Pancreas (tissue), 10 donors: Measurements from ENCODE around the gene ADAT3. TPM values are rescaled to one million over a fixed set of nuclear protein-coding genes. Genes with fewer than 3 reads are reported as not detected.
A peak's percentile ranks its signal among the peaks of the same experiment; 100 is the strongest.

Experiments
- ATAC-seq, 4 donors: fragments of 200-7000 bp; cut with Tn5 transposase; one replicate each; pipeline versions ENCODE4 v1.8.0 to v1.9.1; 2020; ENCODE audit warnings: mild to moderate bottlenecking in 4 of 4, moderate library complexity in 4 of 4
- DNase-seq, 6 donors: peaks; one replicate each; pipeline ENCODE4 v3.0.0-alpha.2; 2020
- FAIRE-seq: peaks from 2 replicates; lab custom pipeline; 2012; peaks lifted over from hg19 to GRCh38; lab: Jason Lieb, UNC
- H3K27ac ChIP-seq, 4 donors: fragments of 200-600 bp; sonication (generic); 1 replicate in 3 of 4; 2 replicates in 1 of 4; pipeline versions ENCODE4 v1.5.0 to v1.8.0; 2020
- H3K27me3 ChIP-seq, 4 donors: fragments of 200-600 bp; one replicate each; pipeline ENCODE4 v1.8.0; 2021
- H3K36me3 ChIP-seq, 3 donors: fragments of 200-600 bp; sonication (generic) in 1 of 3; one replicate each; pipeline versions ENCODE4 v1.5.0 to v1.8.0; 2020 to 2021
- H3K4me1 ChIP-seq, 3 donors: fragments of 200-600 bp; one replicate each; pipeline ENCODE4 v1.8.0; 2021
- H3K4me3 ChIP-seq, 4 donors: fragments of 200-600 bp; sonication (generic) in 2 of 4; one replicate each; pipeline versions ENCODE4 v1.5.0 to v1.8.0; 2020 to 2021
- H3K9me3 ChIP-seq, 4 donors: fragments of 200-600 bp; one replicate each; pipeline ENCODE4 v1.8.0; 2021
- WGBS, 2 donors: extraction: QIAGEN DNeasy Blood & Tissue Kit; methylation state at CpG; one replicate each; pipeline ENCODE4 v1.1.7; 2013; 5-methylcytosine and 5-hydroxymethylcytosine counted together
- intact Hi-C, 3 donors: fragments of 100-400 bp; cut with DNase I; formaldehyde crosslinking; loops; one replicate each; pipeline versions ENCODE4 v1.11.1 to v1.14.2; 2022
- polyA plus RNA-seq, 2 donors: library from polyadenylated mRNA; stranded (reverse); fragments of 200-250 nt; gene quantifications; one replicate each; pipeline ENCODE4 v1.2.3, GENCODE V29; 2013
- total RNA-seq, 6 donors: library from RNA; stranded (reverse); fragmentation: NEBNext Ultra II Directional in 4 of 6; extraction: Animal tissue kit (Norgen Biotek cat#: 25700) in 4 of 6; gene quantifications; one replicate each; pipeline versions ENCODE4 v1.2.1 to v1.2.4, GENCODE V29; 2021 to 2023
- TF ChIP-seq, protein P1 (sequence below), 4 donors: fragments of 200-600 bp; sonication (generic) in 3 of 4; IDR thresholded peaks; one replicate each; pipeline versions ENCODE4 v1.5.0 to v1.8.0; 2021; ENCODE audit warnings: antibody characterized with exemption in 4 of 4
- donor health status: healthy with polysubstance abuse.
- donor health status: DM: no; HTN: no; CAD: no; lungs with moderate emphysema.
- donor health status: DM: no; HTN: no; CAD: no.
- donor health status: control.
- donor health status: control.
- donor health status: Bipolar disorder and iron deficiency.
- donor health status: DM: yes; HTN: yes; CAD: no.
- donor health status: DM: no; HTN: no; CAD: no.
- donor health status: DM: no; HTN: no; CAD: no.
- donor health status: DM: yes; HTN: yes; CAD: no.

ADAT3 gene
- total and polyA plus RNA-seq, 8 donors: 2.0 to 10.1 (median 5.0) TPM

DNA sequence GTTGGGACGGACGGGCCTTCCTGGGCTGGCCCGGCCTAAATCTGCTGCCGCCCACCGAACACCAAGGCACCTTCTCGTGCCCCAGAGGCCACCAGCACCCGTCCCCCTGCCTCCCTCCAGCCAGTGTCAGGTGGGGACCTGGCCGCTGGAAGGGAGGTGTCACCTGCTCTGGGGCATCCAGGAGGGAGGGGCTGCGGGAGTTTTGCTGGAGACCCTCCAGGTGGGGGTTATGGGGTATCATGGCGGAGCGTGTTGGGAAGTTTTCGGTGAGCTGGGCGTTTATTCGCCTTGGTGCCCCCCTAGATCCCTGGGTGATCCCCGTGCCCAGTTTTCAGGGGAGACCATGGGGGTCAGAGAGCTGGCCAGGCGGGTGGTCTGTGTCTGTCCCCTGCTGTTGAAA is 45.4 kb downstream of the ADAT3 start:
- H3K36me3 ChIP-seq: no peaks in the 10 kb centered on the region
- H3K4me1 ChIP-seq: no peaks in the 10 kb centered on the region
- TF ChIP-seq, protein P1, sequence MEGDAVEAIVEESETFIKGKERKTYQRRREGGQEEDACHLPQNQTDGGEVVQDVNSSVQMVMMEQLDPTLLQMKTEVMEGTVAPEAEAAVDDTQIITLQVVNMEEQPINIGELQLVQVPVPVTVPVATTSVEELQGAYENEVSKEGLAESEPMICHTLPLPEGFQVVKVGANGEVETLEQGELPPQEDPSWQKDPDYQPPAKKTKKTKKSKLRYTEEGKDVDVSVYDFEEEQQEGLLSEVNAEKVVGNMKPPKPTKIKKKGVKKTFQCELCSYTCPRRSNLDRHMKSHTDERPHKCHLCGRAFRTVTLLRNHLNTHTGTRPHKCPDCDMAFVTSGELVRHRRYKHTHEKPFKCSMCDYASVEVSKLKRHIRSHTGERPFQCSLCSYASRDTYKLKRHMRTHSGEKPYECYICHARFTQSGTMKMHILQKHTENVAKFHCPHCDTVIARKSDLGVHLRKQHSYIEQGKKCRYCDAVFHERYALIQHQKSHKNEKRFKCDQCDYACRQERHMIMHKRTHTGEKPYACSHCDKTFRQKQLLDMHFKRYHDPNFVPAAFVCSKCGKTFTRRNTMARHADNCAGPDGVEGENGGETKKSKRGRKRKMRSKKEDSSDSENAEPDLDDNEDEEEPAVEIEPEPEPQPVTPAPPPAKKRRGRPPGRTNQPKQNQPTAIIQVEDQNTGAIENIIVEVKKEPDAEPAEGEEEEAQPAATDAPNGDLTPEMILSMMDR (IDR thresholded peaks at IDR 0.05): no peak
- H3K4me3 ChIP-seq: no peak overlapping the region
- ATAC-seq (no peak), FAIRE-seq (no peak), DNase-seq (no peak)
- intact Hi-C loops: no loop called here
- H3K9me3 ChIP-seq: no peaks in the 10 kb centered on the region
- 96 to 98% methylated on average over 15 to 16 of the region's 16 CpGs for WGBS, 2 donors
- H3K27me3 ChIP-seq: no peaks in the 10 kb centered on the region
- no peak overlapping the region for H3K27ac ChIP-seq

DNA sequence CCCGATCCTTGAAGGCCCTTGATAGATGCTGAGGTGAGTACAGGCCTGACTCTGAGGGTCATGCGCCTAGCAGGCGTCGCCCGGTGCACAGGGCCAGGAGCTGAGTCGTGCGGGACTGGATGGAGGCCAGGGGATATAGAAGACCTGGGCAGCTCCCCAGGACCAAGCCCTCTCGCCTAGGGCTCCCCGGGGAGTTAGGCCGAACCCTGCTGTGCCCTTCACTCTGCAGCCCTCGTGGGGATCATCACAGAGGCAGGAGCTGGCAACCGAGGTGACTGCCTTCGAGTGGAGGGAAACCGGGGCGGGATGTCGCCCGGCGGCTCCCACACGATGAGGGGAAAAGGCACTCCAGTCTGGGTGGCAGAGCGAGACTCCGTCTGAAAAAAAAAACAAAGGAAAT is 47.4 kb downstream of the ADAT3 start:
- H3K36me3 ChIP-seq: no peaks in the 10 kb centered on the region
- H3K27me3 ChIP-seq: no peaks in the 10 kb centered on the region
- H3K27ac ChIP-seq: no peak overlapping the region
- DNase-seq (no peak), FAIRE-seq (no peak), ATAC-seq (no peak)
- TF ChIP-seq, protein P1 (IDR thresholded peaks at IDR 0.05): no peak
- intact Hi-C loops: no loop called here
- H3K4me3 ChIP-seq: no peak overlapping the region
- no peaks in the 10 kb centered on the region for H3K9me3 ChIP-seq
- no peaks in the 10 kb centered on the region for H3K4me1 ChIP-seq
- WGBS, 2 donors: 87 to 90% methylated on average over 21 of the region's 21 CpGs

DNA sequence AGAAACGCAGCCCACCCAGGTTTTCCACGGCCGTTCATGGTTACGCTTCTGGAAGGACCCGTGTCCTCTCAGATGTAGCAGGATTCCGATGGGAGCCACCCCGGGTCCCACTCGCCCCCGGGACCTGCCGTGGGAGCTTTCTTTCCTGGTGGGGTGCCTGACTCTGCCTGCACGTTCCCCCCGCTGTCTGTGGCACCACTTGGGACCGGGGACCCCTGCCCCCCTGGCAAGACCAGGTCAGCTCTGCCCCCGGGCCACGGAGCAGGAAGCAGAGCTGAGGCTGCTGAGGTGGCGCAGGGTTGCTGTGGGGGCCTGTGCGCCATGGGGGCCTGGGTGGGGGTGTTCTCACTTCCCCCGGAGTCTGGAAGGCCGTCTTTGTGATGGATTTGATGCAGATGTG is 47.8 kb downstream of the ADAT3 start:
- ATAC-seq: no peak
- FAIRE-seq: no peak
- no peak overlapping the region for H3K27ac ChIP-seq
- H3K4me3 ChIP-seq: no peak overlapping the region
- H3K4me1 ChIP-seq: no peaks in the 10 kb centered on the region
- DNase-seq: no peak
- H3K27me3 ChIP-seq: no peaks in the 10 kb centered on the region
- 91 to 93% methylated on average over 18 to 19 of the region's 19 CpGs for WGBS, 2 donors
- TF ChIP-seq, protein P1 (IDR thresholded peaks at IDR 0.05): no peak
- no peaks in the 10 kb centered on the region for H3K9me3 ChIP-seq
- H3K36me3 ChIP-seq: no peaks in the 10 kb centered on the region
- intact Hi-C loops: no loop called here

DNA sequence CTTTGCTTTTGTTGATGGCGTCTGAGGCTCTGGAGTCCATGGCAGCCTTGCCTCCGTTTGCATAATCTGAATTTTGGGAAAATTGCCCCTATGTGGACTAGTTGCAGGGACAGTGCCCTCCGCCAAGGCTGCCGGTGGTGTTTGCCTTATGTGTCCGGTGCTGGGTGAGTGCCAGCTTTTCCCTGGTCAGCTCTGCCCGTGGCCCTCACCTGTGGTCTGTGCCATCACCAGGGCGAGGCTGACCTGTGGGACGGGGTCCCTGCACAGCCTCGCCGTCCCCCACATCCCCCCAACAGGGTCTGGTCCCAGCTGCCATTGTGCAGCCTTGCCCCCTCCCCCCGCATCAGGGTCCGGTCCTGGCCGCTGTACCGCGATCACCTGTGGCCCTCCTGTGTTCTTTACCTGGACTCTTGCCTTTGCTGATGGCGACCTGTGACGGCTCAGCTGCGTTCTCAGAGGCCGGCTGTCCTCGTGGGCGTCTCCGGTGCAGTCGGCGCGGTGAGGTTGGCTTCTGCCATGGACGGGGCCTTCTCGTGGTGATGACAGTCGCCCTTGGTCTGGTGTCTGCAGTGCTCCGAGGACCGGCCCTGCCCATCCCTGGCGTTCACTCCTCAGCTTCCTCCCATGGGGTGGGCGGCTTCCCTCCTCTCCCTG is 48.4 kb downstream of the ADAT3 start:
- H3K4me1 ChIP-seq: no peaks in the 10 kb centered on the region
- no peaks in the 10 kb centered on the region for H3K9me3 ChIP-seq
- H3K36me3 ChIP-seq: no peaks in the 10 kb centered on the region
- intact Hi-C loops: no loop called here
- ATAC-seq (no peak), DNase-seq (peak in 2 of 6 donors; percentile 55 to 56), FAIRE-seq (no peak)
- no peak overlapping the region for H3K27ac ChIP-seq
- no peaks in the 10 kb centered on the region for H3K27me3 ChIP-seq
- no peak overlapping the region for H3K4me3 ChIP-seq
- 88 to 92% methylated on average over 30 to 32 of the region's 32 CpGs for WGBS, 2 donors
- TF ChIP-seq, protein P1 (IDR thresholded peaks at IDR 0.05): no peak

DNA sequence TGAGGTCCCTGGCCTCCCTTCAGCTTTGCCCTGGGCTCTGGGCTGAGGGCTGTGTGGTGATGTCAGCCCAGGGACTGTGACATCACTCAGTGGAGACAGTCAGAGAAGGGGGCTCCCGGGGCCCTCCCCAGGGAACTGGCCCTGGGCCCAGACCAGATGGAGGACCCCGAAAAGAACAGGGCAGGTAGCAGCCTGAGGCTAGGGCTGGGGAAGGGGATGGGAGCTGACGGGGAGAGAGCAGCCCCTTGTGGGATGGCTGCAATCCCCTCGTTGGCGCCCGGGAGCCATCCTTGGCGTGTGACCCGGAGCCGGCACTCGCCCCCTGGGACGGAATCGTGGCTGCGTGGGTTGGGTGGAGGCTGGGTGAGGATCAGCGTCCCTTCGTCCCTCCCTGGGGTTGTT is 49.3 kb downstream of the ADAT3 start:
- H3K27ac ChIP-seq: no peak overlapping the region
- ATAC-seq (no peak), DNase-seq (peak in 1 of 6 donors; percentile 52), FAIRE-seq (no peak)
- WGBS, 2 donors: 94 to 95% methylated on average over 15 of the region's 15 CpGs
- no peaks in the 10 kb centered on the region for H3K4me1 ChIP-seq
- H3K36me3 ChIP-seq: no peaks in the 10 kb centered on the region
- TF ChIP-seq, protein P1 (IDR thresholded peaks at IDR 0.05): no peak
- intact Hi-C loops: no loop called here
- no peaks in the 10 kb centered on the region for H3K9me3 ChIP-seq
- H3K27me3 ChIP-seq: no peaks in the 10 kb centered on the region
- no peak overlapping the region for H3K4me3 ChIP-seq
